GM12878 (cell line): Measurements from ENCODE around the gene ICE2.

Source experiments
- CTCF ChIP-seq, 3 experiments: IDR thresholded peaks in 2 of 3; conservative IDR thresholded peaks in 1 of 3; 2 replicates each; pipeline ENCODE4 v1.5.1; 2011; ENCODE audit warnings: low read depth in 3 of 3, low read length in 3 of 3, mild to moderate bottlenecking in 3 of 3, control low read depth in 2 of 3, moderate library complexity in 2 of 3, inconsistent platforms in 1 of 3, mixed read lengths in 1 of 3; ENCODE audit not compliant: control insufficient read depth in 2 of 3, insufficient read depth in 1 of 3; ENCODE audit errors: extremely low read depth in 1 of 3
- JUND ChIP-seq: IDR thresholded peaks from 2 replicates; pipeline ENCODE4 v1.6.1; 2012; ENCODE audit warnings: low read depth, mild to moderate bottlenecking, low read length, improper control_type of control experiment, moderate library complexity
- KDM1A ChIP-seq: fragments of 200-600 bp; sonication (generic); IDR thresholded peaks from 2 replicates; pipeline ENCODE4 v1.6.1; 2016; ENCODE audit warnings: borderline replicate concordance
- MLLT1 ChIP-seq: fragments of 450-650 bp; IDR thresholded peaks from 2 replicates; pipeline ENCODE4 v1.6.1; 2016; ENCODE audit warnings: mild to moderate bottlenecking
- NBN ChIP-seq: fragments of 450-650 bp; IDR thresholded peaks from 2 replicates; pipeline ENCODE4 v1.6.1; 2016
- NRF1 ChIP-seq: conservative IDR thresholded peaks from 2 replicates; pipeline ENCODE4 v1.6.1; 2011; ENCODE audit warnings: mild to moderate bottlenecking, low read depth, low read length, improper control_type of control experiment
- POLR2A ChIP-seq: IDR thresholded peaks from 2 replicates; pipeline ENCODE4 v1.6.1; 2011; ENCODE audit warnings: low read depth, mild to moderate bottlenecking, low read length
- RAD21 ChIP-seq: IDR thresholded peaks from 2 replicates; pipeline ENCODE4 v1.6.1; 2011; ENCODE audit warnings: mild to moderate bottlenecking, low read depth, low read length, moderate library complexity; ENCODE audit not compliant: insufficient read depth
- SIN3A ChIP-seq: IDR thresholded peaks from 2 replicates; pipeline ENCODE4 v1.6.1; 2012; ENCODE audit warnings: low read depth, low read length, improper control_type of control experiment
- SKIL ChIP-seq: fragments of 450-650 bp; IDR thresholded peaks from 2 replicates; pipeline ENCODE4 v1.6.1; 2017; ENCODE audit warnings: mild to moderate bottlenecking, low read depth, inconsistent platforms; ENCODE audit not compliant: poor library complexity, severe bottlenecking
- SUZ12 ChIP-seq: fragments of 200-600 bp; sonication (generic); IDR thresholded peaks from one replicate; pipeline ENCODE4 v1.6.1; 2018; ENCODE audit warnings: antibody characterized with exemption, mild to moderate bottlenecking; ENCODE audit not compliant: unreplicated experiment
- USF2 ChIP-seq: IDR thresholded peaks from 2 replicates; pipeline ENCODE4 v1.6.1; 2011; ENCODE audit warnings: low read depth, low read length, improper control_type of control experiment, borderline replicate concordance
- ZNF207 ChIP-seq: fragments of 450-650 bp; IDR thresholded peaks from 2 replicates; pipeline ENCODE4 v1.6.1; 2014; ENCODE audit warnings: antibody characterized with exemption, mild to moderate bottlenecking, borderline replicate concordance
- TF ChIP-seq, protein P1 (sequence below): fragments of 450-650 bp; IDR thresholded peaks from 2 replicates; pipeline ENCODE4 v1.6.1; 2016; ENCODE audit warnings: mild to moderate bottlenecking, moderate library complexity, borderline replicate concordance

- TF ChIP-seq NRF1 (no peak), SIN3A (0 out of 2 replicates have a peak, but pooled peaks have one; percentile 31), CTCF (IDR thresholded peaks at IDR 0.05 in 2 of 3, conservative IDR thresholded peaks at IDR 0.05 in 1 of 3; ENCODE audit: control insufficient read depth in 2 of 3, extremely low read depth in 1 of 3, insufficient read depth in 1 of 3, low read depth in 3 of 3, low read length in 3 of 3) (no peak), SKIL (no peak), RAD21 (no peak), SUZ12 (no peak), JUND (no peak), USF2 (no peak), KDM1A (no peak), ZNF207 (no peak), POLR2A (no peak), MLLT1 (no peak), NBN (no peak)
- TF ChIP-seq, protein P1, sequence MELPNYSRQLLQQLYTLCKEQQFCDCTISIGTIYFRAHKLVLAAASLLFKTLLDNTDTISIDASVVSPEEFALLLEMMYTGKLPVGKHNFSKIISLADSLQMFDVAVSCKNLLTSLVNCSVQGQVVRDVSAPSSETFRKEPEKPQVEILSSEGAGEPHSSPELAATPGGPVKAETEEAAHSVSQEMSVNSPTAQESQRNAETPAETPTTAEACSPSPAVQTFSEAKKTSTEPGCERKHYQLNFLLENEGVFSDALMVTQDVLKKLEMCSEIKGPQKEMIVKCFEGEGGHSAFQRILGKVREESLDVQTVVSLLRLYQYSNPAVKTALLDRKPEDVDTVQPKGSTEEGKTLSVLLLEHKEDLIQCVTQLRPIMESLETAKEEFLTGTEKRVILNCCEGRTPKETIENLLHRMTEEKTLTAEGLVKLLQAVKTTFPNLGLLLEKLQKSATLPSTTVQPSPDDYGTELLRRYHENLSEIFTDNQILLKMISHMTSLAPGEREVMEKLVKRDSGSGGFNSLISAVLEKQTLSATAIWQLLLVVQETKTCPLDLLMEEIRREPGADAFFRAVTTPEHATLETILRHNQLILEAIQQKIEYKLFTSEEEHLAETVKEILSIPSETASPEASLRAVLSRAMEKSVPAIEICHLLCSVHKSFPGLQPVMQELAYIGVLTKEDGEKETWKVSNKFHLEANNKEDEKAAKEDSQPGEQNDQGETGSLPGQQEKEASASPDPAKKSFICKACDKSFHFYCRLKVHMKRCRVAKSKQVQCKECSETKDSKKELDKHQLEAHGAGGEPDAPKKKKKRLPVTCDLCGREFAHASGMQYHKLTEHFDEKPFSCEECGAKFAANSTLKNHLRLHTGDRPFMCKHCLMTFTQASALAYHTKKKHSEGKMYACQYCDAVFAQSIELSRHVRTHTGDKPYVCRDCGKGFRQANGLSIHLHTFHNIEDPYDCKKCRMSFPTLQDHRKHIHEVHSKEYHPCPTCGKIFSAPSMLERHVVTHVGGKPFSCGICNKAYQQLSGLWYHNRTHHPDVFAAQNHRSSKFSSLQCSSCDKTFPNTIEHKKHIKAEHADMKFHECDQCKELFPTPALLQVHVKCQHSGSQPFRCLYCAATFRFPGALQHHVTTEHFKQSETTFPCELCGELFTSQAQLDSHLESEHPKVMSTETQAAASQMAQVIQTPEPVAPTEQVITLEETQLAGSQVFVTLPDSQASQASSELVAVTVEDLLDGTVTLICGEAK: no peak
These were observed 901 bp downstream of the ICE2 start for GRCh38 chr15:60477916-60478565.
